GM19193 (cell line): ENCODE results near the gene CPSF7.

ENCODE experiments used
- POLR2A ChIP-seq: IDR thresholded peaks from 4 replicates; pipeline ENCODE4 v1.6.1; 2011; ENCODE audit not compliant: insufficient read depth, insufficient read length; ENCODE audit errors: extremely low read depth

The CPSF7 gene

GRCh38 chr11:61372659-61373420 lies 56.9 kb downstream of the CPSF7 start:
- no peak for TF ChIP-seq POLR2A

GRCh38 chr11:61370349-61371005 lies 59.3 kb downstream of the CPSF7 start:
- no peak for TF ChIP-seq POLR2A

- no peak for TF ChIP-seq POLR2A
Observed at GRCh38 chr11:61369372-61370348, 60.1 kb downstream of the CPSF7 start.

- TF ChIP-seq POLR2A: no peak
Observed at GRCh38 chr11:61368646-61369045, 61.1 kb downstream of the CPSF7 start.

GRCh38 chr11:61367406-61367805 lies 62.4 kb downstream of the CPSF7 start:
- no peak for TF ChIP-seq POLR2A

- no peak for TF ChIP-seq POLR2A
Observed at GRCh38 chr11:61364012-61364675, 65.6 kb downstream of the CPSF7 start.

GRCh38 chr11:61362542-61362875 lies 67.3 kb downstream of the CPSF7 start:
- no peak for TF ChIP-seq POLR2A

GRCh38 chr11:61361741-61362541 lies 67.8 kb downstream of the CPSF7 start, which contains the start of the genes CYB561A3 and TMEM138:
Gene CYB561A3 (minus strand): TSS chr11:61361882. CDS start chr11:61356713, 5,169 bp downstream.
Gene TMEM138 (plus strand): TSS chr11:61362374. CDS start chr11:61364391, 2,017 bp downstream.
- peak; percentile 99 for TF ChIP-seq POLR2A

- no peak for TF ChIP-seq POLR2A
Observed at GRCh38 chr11:61361237-61361740, 68.5 kb downstream of the CPSF7 start.

GRCh38 chr11:61359516-61359915 lies 70.3 kb downstream of the CPSF7 start:
- TF ChIP-seq POLR2A: no peak

GRCh38 chr11:61358566-61358965 lies 71.2 kb downstream of the CPSF7 start:
- no peak for TF ChIP-seq POLR2A

- no peak for TF ChIP-seq POLR2A
Observed at GRCh38 chr11:61357894-61358239, 71.9 kb downstream of the CPSF7 start.

- no peak for TF ChIP-seq POLR2A
Observed at GRCh38 chr11:61357233-61357893, 72.4 kb downstream of the CPSF7 start.
